NB4 (cell line): ENCODE data around the gene COLQ.
A peak's percentile ranks its signal among the peaks of the same experiment; 100 is the strongest.

ENCODE experiments used
- POLR2A ChIP-seq: IDR thresholded peaks from 2 replicates; pipeline ENCODE4 v1.6.1; 2011; ENCODE audit warnings: mild to moderate bottlenecking; ENCODE audit not compliant: insufficient read length; ENCODE audit errors: extremely low read depth
- TF ChIP-seq, protein P1 (sequence below): IDR thresholded peaks from one replicate; pipeline ENCODE4 v1.5.1; 2012; ENCODE audit warnings: low read depth, low read length
- TF ChIP-seq, protein P2 (sequence below): IDR thresholded peaks from 2 replicates; pipeline ENCODE4 v1.6.1; 2011; ENCODE audit warnings: low read depth, low read length

DNA sequence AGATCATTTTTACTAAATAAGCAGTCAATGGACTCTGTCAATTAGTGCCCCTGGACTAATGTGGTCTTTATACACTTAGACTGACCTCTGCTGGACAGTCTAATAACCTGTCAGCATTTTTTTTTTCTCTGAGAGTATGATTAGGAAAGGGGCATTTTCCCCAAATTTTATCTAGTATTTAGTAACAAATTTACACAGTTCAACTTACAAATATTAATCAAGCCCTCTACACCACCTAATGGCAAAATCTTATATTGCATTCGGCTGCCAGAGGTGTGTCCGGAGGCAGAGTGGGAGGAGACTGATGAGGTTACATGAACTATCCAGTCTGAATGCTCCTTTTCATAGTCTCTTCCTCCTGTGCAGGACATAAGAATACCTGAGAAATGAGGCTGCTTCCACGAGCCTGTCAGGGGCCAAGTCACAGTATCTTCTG, 36.0 kb upstream of the COLQ start:
- TF ChIP-seq, protein P1, sequence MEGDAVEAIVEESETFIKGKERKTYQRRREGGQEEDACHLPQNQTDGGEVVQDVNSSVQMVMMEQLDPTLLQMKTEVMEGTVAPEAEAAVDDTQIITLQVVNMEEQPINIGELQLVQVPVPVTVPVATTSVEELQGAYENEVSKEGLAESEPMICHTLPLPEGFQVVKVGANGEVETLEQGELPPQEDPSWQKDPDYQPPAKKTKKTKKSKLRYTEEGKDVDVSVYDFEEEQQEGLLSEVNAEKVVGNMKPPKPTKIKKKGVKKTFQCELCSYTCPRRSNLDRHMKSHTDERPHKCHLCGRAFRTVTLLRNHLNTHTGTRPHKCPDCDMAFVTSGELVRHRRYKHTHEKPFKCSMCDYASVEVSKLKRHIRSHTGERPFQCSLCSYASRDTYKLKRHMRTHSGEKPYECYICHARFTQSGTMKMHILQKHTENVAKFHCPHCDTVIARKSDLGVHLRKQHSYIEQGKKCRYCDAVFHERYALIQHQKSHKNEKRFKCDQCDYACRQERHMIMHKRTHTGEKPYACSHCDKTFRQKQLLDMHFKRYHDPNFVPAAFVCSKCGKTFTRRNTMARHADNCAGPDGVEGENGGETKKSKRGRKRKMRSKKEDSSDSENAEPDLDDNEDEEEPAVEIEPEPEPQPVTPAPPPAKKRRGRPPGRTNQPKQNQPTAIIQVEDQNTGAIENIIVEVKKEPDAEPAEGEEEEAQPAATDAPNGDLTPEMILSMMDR, result peak; percentile 20
- TF ChIP-seq, protein P2, sequence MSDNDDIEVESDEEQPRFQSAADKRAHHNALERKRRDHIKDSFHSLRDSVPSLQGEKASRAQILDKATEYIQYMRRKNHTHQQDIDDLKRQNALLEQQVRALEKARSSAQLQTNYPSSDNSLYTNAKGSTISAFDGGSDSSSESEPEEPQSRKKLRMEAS, result peak; percentile 34; the same call in 1 of the 2 replicates
- no peak for TF ChIP-seq POLR2A
